Neural cell (in vitro differentiated cells): ENCODE data around the gene MRPL21.

Source experiments
- CTCF ChIP-seq: fragments of 450-650 bp; IDR thresholded peaks from 2 replicates; pipeline ENCODE4 v1.5.1; 2014; ENCODE audit warnings: antibody characterized with exemption, mild to moderate bottlenecking, moderate library complexity; ENCODE audit not compliant: poor library complexity, severe bottlenecking
- EP300 ChIP-seq: fragments of 450-650 bp; conservative IDR thresholded peaks from 2 replicates; pipeline ENCODE4 v1.6.1; 2014; ENCODE audit warnings: antibody characterized with exemption, mild to moderate bottlenecking, moderate library complexity; ENCODE audit not compliant: poor library complexity, severe bottlenecking
- EZH2 ChIP-seq: fragments of 200-600, 300-800 bp; shearing (Covaris generic), sonication (generic); IDR thresholded peaks from 2 replicates; pipeline ENCODE4 v1.6.1; 2014; ENCODE audit warnings: antibody characterized with exemption, low read length, borderline replicate concordance, mild to moderate bottlenecking; ENCODE audit not compliant: insufficient read depth, poor library complexity, severe bottlenecking
- MXI1 ChIP-seq: fragments of 450-650 bp; conservative IDR thresholded peaks from 2 replicates; pipeline ENCODE4 v1.6.1; 2014; ENCODE audit warnings: antibody characterized with exemption, mild to moderate bottlenecking; ENCODE audit not compliant: poor library complexity, severe bottlenecking
- POLR2AphosphoS5 ChIP-seq: IDR thresholded peaks from 2 replicates; pipeline ENCODE4 v1.6.1; 2012
- RAD21 ChIP-seq: fragments of 450-650 bp; conservative IDR thresholded peaks from 2 replicates; pipeline ENCODE4 v1.6.1; 2014; ENCODE audit warnings: antibody characterized with exemption, mild to moderate bottlenecking, moderate library complexity
- REST ChIP-seq: IDR thresholded peaks from 2 replicates; pipeline ENCODE4 v1.6.1; 2012; ENCODE audit warnings: borderline replicate concordance
- TAF1 ChIP-seq: IDR thresholded peaks from 2 replicates; pipeline ENCODE4 v1.6.1; 2012; ENCODE audit warnings: low read depth

- TF ChIP-seq CTCF = no peak
- TF ChIP-seq POLR2AphosphoS5 = no peak
- no peak for TF ChIP-seq TAF1
- TF ChIP-seq EZH2 = no peak
- TF ChIP-seq REST = no peak
- no peak for TF ChIP-seq MXI1
- no peak for TF ChIP-seq RAD21
- TF ChIP-seq EP300 = no peak
Observed at GRCh38 chr11:68932933-68933577, 29.4 kb upstream of the MRPL21 start.
